OCI-LY1 (cell line): ENCODE data around the gene NEURL2.

ENCODE experiments used
- H2AFZ ChIP-seq: fragments of 200-600 bp; sonication (generic), shearing (Covaris generic); 2 replicates; pipeline ENCODE4 v1.6.0; 2014; ENCODE audit warnings: antibody characterized with exemption, mild to moderate bottlenecking, low read length
- H3F3A ChIP-seq: fragments of 200-600 bp; sonication (generic), shearing (Covaris generic); 2 replicates; pipeline ENCODE4 v1.6.0; 2014; ENCODE audit warnings: mild to moderate bottlenecking, antibody characterized with exemption, low read length, moderate library complexity; ENCODE audit not compliant: insufficient read depth
- H3K27ac ChIP-seq: fragments of 200-600 bp; sonication (generic); 2 replicates; pipeline ENCODE4 v1.5.1; 2014; ENCODE audit warnings: low read length, mixed run types, mild to moderate bottlenecking, low read depth; ENCODE audit not compliant: poor library complexity, severe bottlenecking
- H3K27me3 ChIP-seq: fragments of 200-600 bp; sonication (generic); 2 replicates; pipeline ENCODE4 v1.6.0; 2014; ENCODE audit warnings: antibody characterized with exemption, mild to moderate bottlenecking, low read length, moderate library complexity; ENCODE audit not compliant: insufficient read depth
- H3K36me3 ChIP-seq: fragments of 200-600 bp; sonication (generic); 2 replicates; pipeline ENCODE4 v1.6.1; 2014; ENCODE audit warnings: mild to moderate bottlenecking, antibody characterized with exemption, low read length, moderate library complexity, mixed read lengths; ENCODE audit not compliant: insufficient read depth
- H3K4me1 ChIP-seq: fragments of 200-600 bp; sonication (generic); 2 replicates; pipeline ENCODE4 v1.5.1; 2014; ENCODE audit warnings: mild to moderate bottlenecking, low read length, moderate library complexity; ENCODE audit not compliant: insufficient read depth, severe bottlenecking
- H3K4me2 ChIP-seq: fragments of 200-600 bp; sonication (generic), shearing (Covaris generic); 2 replicates; pipeline ENCODE4 v1.6.1; 2014; ENCODE audit warnings: low read length
- H3K4me3 ChIP-seq: fragments of 200-600 bp; sonication (generic); 2 replicates; pipeline ENCODE4 v1.5.1; 2014; ENCODE audit warnings: low read length, low read depth, mild to moderate bottlenecking, mixed read lengths; ENCODE audit not compliant: poor library complexity, severe bottlenecking
- H3K79me2 ChIP-seq: fragments of 200-600 bp; shearing (Covaris generic); 2 replicates; pipeline ENCODE4 v1.6.1; 2016; ENCODE audit warnings: mixed run types, low read length, mixed read lengths; ENCODE audit not compliant: insufficient read depth
- H3K9ac ChIP-seq: fragments of 200-600 bp; sonication (generic), shearing (Covaris generic); 2 replicates; pipeline ENCODE4 v1.6.1; 2014; ENCODE audit warnings: mild to moderate bottlenecking, low read length, mixed read lengths
- H3K9me2 ChIP-seq: fragments of 200-600 bp; sonication (generic), shearing (Covaris generic); 2 replicates; pipeline ENCODE4 v1.6.1; 2014; ENCODE audit warnings: low read depth, mild to moderate bottlenecking, low read length, mixed read lengths
- H3K9me3 ChIP-seq: fragments of 200-600 bp; shearing (Covaris generic); 2 replicates; pipeline ENCODE4 v1.6.1; 2014; ENCODE audit warnings: low read length, mixed read lengths
- H4K20me1 ChIP-seq: fragments of 200-600 bp; sonication (generic), shearing (Covaris generic); 2 replicates; pipeline ENCODE4 v1.6.0; 2016; ENCODE audit warnings: mild to moderate bottlenecking, low read length; ENCODE audit not compliant: insufficient read depth
- CTCF ChIP-seq: fragments of 200-600 bp; sonication (generic), shearing (Covaris generic); IDR thresholded peaks from 2 replicates; pipeline ENCODE4 v1.5.1; 2017; ENCODE audit warnings: mild to moderate bottlenecking, antibody characterized with exemption, low read length, moderate library complexity, mixed read lengths
- EZH2 ChIP-seq: fragments of 200-600 bp; sonication (generic), shearing (Covaris generic); IDR thresholded peaks from 2 replicates; pipeline ENCODE4 v1.8.0; 2017; ENCODE audit warnings: borderline replicate concordance, mixed run types, mild to moderate bottlenecking, antibody characterized with exemption, low read length, moderate library complexity, mixed read lengths

The NEURL2 gene

GRCh38 chr20:45866454-45866853 is 24.6 kb downstream of the NEURL2 start:
- H3K4me3 ChIP-seq: no peak overlapping the region

DNA sequence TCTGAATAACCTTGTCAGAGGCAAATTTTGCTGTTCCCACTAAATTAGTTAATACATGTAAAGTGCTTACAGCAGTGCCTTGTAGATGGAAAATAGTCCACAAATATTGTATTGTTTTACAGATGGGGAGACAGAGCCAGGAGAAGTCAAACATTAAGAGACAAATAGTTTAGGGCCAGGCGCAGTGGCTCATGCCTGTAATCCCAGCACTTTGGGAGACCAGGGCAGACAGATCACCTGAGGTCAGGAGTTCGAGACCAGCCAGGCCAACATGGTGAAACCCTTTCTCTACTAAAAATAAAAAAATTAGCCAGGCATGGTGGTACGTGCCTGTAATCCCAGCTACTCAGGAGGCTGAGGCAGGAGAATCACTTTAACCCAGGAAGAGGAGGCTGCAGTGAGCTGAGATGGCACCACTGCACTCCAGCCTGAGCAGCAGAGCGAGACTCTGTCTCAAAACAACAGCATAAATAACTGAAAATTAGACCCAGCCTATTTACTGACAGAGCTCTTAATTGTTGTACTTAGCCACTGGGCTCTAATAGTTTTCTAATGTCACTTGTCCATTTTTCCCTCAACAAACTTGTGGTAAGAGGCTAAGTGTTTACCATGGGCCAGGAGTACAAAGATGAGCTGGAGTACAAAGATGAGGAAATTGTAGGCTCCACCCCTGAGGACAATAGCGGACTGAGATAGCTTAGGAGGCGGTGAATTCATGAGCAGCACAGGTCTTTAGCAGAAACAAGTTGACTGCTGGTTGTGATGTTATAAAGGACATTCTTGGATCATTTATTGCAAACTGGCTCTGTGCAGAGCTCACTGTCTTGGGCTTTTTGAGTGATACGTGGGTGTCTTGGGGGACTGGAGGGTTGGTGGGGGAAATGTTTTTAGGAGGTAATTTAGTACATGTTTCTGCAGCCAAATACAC is 27.2 kb downstream of the NEURL2 start:
- no peaks in the 10 kb centered on the region for H4K20me1 ChIP-seq
- no peaks in the 10 kb centered on the region for H3F3A ChIP-seq
- no peak overlapping the region for H3K27ac ChIP-seq
- peaks cover 21% of the 10 kb centered on the region for H3K4me1 ChIP-seq
- no peaks in the 10 kb centered on the region for H3K36me3 ChIP-seq
- H3K9me2 ChIP-seq: no peaks in the 10 kb centered on the region
- no peak overlapping the region for H3K4me3 ChIP-seq
- H3K4me2 ChIP-seq: no peak overlapping the region
- no peak overlapping the region for H3K9ac ChIP-seq
- H3K27me3 ChIP-seq: no peaks in the 10 kb centered on the region
- H2AFZ ChIP-seq: no peak overlapping the region
- no peaks in the 10 kb centered on the region for H3K79me2 ChIP-seq
- H3K9me3 ChIP-seq: no peaks in the 10 kb centered on the region
- TF ChIP-seq CTCF (no peak), EZH2 (no peak)

More at GRCh38 chr20:45866454-45866853, 24.6 kb downstream of the NEURL2 start:
- peaks cover under 1% of the 10 kb centered on the region for H3K4me1 ChIP-seq
- no peak overlapping the region for H2AFZ ChIP-seq
- no peak for TF ChIP-seq EZH2
- TF ChIP-seq CTCF: no peak
- H3K27ac ChIP-seq: no peak overlapping the region
- H3K9me3 ChIP-seq: no peaks in the 10 kb centered on the region
- no peaks in the 10 kb centered on the region for H3K79me2 ChIP-seq
- H3K27me3 ChIP-seq: no peaks in the 10 kb centered on the region
- H3K4me2 ChIP-seq: no peak overlapping the region
- H4K20me1 ChIP-seq: no peaks in the 10 kb centered on the region
- H3F3A ChIP-seq: no peaks in the 10 kb centered on the region
- H3K9me2 ChIP-seq: no peaks in the 10 kb centered on the region
- H3K9ac ChIP-seq: no peak overlapping the region
- no peaks in the 10 kb centered on the region for H3K36me3 ChIP-seq

DNA sequence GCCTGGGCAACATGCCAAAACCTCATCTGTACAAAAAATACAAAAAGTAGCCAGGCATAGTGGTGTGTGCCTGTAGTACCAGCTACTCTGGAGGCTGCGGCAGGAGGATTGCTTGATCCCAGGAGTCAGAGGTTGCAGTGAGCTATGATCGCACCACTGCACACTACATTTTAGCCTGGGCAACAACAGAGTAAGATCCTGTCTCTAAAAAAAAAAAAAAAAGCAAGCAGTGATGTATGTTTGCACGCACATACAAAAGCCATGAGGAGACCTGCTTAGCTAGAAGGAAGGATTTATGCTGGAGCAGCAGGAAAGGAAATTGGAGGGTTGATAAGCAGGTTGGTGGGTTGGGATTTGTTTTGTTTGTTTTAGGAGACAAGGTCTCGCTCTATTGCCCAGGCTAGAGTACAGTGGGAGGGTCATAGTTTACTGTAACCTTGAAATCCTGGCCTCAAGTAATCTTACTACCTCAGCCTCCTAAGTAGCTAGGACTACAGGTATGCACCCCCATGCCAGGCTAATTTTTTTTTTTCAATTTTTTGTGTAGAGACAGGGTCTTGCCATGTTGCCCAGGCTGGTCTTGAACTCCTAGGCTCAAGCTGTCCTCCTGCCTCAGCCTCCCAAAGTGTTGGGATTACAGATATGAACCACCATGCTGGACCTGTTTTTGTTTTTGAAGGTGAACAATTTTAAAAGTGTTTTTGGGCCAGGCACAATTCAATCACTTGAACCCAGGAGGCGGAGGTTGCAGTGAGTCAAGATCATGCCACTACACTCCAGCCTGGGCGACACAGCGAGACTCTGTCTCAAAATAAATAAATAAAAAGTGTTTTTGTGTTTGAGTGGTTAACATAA is 29.6 kb downstream of the NEURL2 start:
- no peaks in the 10 kb centered on the region for H3K79me2 ChIP-seq
- H3K9me2 ChIP-seq: no peaks in the 10 kb centered on the region
- H4K20me1 ChIP-seq: no peaks in the 10 kb centered on the region
- H3K4me1 ChIP-seq: peaks cover 32% of the 10 kb centered on the region
- no peak overlapping the region for H3K9ac ChIP-seq
- H3K27ac ChIP-seq: no peak overlapping the region
- H3K4me3 ChIP-seq: no peak overlapping the region
- TF ChIP-seq CTCF (no peak), EZH2 (no peak)
- no peaks in the 10 kb centered on the region for H3K36me3 ChIP-seq
- no peak overlapping the region for H3K4me2 ChIP-seq
- H3K27me3 ChIP-seq: no peaks in the 10 kb centered on the region
- H3K9me3 ChIP-seq: no peaks in the 10 kb centered on the region
- H2AFZ ChIP-seq: no peak overlapping the region
- no peaks in the 10 kb centered on the region for H3F3A ChIP-seq
